Dermis microvascular lymphatic vessel endothelial cell (primary cell): ENCODE measurements around the gene FCHSD2. TPM values are rescaled to one million over a fixed set of nuclear protein-coding genes. Genes with fewer than 3 reads are reported as not detected.
A peak's percentile ranks its signal among the peaks of the same experiment; 100 is the strongest.
"Not testable (repeated sequence)": the region's sequence is repeated elsewhere in the genome, so short reads cannot be mapped to it uniquely, and the experiment has no call there.

ENCODE experiments used
- DNase-seq, 2 donors: peaks; one replicate each; pipeline versions ENCODE4 v3.0.0 to v3.0.0-alpha.2; 2010; ENCODE audit warnings: low read depth in 2 of 2
- total RNA-seq: library from RNA; depleted of rRNA; stranded (reverse); fragments of >200 nt; gene quantifications from 2 replicates; pipeline ENCODE4 v1.2.1, GENCODE V29; 2014

FCHSD2 gene
- total RNA-seq, 1 donor from 2014 or later = 13.5 TPM

DNA sequence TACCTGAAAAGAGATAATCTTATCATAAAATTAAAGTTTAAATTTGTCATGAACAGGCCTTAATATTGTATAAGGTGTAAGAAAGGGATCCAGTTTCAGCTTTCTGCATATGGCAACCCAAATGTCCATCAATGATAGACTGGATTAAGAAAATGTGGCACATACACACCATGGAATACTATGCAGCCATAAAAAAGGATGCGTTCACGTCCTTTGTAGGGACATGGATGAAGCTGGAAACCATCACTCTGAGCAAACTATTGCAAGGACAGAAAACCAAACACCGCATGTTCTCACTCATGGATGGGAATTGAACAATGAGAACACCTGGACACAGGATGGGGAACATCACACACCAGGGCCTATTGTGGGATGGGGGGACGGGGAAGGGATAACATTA lies 18.2 kb downstream of the FCHSD2 start:
- DNase-seq = not testable (repeated sequence)

DNA sequence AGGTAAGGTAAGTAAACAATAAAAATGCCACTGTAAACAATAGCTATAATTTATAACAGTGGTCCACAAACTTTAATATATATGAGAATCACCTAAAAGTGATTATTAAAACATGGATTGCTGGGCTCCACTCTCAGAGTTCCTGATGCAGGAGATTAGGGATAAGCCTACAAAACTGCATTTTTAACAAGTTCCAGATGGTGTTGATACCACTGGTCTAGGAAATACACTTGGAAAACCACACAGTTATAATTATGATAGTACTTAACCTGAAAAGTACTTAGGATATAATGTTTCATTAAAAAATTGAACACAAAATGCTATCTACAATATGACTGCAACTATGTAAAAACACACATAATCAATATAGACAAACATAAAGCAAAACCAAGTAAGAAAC lies 20.4 kb downstream of the FCHSD2 start:
- no peak for DNase-seq

DNA sequence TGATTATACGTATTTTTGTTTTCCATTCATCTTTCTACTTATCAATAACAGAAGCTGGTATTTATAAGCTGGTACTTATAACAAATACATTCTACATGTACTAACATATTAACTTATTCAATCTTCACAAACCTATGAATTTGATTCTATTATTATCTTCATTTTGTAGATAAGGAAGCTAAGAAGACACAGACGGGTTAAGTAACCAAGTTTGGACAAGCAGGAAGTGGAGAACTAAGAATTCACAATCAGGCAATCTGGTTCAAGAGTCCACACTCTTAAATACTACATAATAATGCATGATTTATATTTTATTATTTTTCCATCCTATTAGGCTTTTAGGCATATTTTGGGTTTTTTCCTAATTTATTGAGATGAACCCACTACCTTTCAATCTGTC lies 25.0 kb downstream of the FCHSD2 start:
- DNase-seq = no peak

DNA sequence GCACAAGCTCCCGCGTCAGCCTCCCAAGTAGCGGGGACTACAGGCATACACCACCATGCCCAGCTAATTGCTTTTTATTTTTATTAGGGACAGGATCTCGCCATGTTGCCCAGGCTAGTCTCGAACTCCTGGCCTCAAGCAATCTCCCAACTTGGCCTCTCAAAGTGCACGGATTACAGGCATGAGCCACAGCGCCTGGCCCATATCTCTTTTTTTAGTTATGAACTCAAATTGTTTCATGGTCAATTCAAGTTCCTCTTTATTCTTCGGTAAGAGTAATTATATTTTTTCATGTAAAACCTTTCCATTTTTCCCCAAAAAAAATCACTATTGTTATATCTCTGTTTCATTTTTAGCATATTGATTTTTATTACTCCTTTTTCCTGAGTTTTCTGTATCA lies 25.5 kb downstream of the FCHSD2 start:
- DNase-seq = no peak

DNA sequence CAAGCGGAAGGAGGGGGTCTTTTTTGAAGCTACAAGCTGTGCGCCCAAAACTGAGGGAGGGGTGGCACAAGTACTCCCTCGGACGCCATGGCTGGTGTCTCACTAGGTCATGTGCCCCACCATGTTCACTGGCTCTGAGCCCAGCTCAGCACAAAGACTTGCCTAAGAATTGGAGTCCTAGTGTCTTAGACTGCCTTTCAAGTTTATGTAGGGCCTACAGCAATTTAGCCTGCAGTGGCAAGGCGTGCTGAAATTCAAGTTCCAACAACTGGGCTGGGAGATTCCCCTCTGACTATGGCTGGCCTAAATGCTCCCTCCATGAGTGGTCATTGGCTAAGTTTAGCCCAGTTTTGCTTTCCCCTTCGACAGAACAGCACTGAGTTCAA lies 27.3 kb downstream of the FCHSD2 start:
- no peak for DNase-seq

DNA sequence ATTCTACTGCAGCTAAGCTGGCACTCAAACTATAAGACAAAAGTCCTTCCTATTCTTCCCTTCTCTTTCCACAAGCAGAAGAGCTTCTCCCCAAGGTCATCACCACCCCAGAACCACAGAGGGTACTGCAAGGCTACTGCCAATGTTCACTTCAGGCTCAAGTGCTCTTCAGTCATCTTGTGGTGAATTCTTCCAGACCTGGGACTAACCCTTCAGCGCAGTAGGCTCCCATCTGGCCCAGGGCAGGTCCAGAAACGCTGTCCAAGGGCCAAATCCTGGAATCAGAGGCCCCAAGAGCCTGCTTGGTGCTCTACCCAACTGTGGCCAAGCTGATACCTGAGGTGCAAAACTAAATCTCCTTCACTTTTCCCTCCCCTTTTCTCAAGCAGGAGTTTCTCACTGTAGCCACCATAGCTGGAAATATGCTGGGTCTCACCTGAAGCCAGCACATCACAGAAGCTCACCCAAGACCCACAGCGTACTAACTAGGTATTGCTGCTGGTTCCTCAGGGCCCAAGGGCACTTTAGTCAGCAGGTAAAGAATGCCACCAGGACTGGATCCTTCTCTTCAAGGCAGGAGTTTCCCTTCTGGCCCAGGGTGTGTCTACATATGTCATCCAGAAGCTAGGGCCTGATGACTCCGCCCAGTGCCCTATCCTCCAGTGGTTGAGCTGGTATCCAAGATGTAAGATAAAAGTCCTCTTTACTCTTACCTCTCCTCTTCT lies 27.8 kb downstream of the FCHSD2 start:
- no peak for DNase-seq

DNA sequence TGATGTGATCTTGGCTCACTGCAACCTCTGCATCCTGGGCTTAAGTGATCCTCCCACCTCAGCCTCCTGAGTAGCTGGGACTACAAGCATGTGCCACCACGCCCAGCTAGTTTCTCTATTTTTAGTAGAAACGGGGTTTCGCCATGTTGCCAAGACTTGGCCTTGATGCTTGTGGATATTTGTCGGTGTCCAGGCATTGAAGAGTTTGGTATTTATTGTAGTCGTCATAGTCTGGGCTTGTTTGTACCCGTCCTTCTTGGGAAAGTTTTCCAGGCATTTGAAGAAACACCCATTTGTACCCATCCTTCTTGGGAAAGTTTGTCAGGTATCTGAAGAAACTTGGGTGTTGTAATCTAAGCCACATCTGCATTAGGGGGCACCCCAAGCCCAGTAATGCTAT lies 28.7 kb downstream of the FCHSD2 start:
- no peak for DNase-seq

DNA sequence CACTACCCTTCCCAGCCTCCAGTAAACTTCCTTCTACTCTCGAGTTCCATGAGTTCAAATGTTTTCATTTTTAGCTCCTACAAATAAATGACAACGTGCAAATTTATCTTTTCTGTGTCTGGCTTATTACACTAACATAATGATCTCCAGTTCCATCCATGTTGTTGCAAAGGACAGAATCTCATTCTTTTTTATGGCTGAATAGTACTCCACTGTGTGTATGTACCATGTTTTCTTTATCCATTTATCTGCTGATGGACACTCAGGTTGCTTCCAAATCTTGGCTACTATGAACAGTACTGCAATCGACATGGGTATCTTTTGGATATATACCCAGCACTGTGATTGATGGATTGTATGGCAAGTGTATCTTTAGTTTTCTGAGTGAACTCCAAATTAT lies 34.5 kb downstream of the FCHSD2 start:
- DNase-seq = no peak

DNA sequence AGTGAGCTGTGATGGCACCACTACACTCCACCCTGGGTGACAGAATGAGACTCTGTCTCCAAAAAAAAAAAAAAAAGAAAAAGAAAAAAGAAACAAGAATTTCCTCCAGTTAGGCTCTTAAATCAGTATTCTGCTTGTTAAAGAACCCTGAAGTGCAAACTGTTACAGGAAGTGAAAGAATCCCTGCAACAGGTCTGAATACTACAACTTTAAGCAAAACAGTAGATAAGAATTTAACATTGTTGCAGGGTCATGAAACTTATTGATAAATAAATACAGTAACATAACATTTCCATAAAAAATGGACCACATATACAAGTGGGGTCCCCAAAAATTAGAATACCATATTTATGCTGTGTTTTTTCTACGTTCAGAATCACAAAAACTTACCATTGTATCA lies 35.8 kb downstream of the FCHSD2 start:
- no peak for DNase-seq

DNA sequence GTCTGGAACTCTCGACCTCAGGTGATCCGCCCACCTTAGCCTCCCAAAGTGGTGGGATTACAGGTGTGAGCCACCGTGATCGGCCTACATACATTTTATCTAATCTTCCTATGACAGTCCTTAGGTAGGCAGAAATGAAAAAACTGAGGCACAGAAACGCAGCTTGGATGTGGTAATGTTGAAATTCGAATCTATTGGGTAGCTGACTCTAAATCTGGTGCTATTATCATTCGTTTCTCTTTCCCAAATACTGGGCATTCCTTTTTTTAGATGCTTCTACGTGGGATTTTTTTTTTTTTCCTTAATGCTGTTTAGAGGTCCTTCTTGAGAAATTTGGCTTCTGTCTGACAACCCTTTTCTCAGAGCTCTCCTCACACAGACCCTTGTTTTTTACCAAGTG lies 41.5 kb downstream of the FCHSD2 start:
- no peak for DNase-seq

DNA sequence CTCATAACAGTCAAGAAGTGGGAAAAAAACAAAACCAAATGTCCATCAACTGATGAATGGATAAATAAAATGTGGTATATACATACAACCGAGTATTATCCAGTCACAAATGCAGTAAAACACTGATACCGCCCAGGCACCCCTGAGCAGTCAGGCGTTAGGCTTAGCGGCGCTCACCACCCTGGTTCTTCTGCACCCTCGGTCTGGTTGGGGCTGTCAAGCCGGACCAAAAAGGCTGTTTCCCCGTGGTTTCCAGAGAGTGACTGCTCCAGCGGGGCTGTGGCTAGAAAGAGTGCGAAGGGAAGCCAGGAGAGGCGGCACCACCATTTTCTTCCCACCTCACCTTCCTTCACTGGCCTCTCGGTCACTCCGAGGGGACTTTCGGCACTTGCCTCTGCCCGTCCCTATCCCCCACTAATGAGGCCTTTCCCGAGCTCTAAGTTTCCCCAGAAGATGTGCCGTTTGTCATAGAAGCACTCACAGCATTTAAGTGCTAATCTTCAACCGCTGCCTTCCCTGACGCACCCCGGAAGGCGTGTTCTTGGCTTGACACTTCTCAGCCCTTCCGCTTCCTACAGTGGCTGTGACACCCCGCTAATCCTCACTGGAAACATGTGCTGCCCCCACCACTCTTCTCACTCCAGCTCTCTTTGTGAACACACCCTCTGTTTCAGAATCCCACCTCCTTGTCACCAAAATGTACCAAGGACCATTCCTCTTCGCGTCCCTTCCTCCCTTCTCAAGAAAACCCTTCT lies 42.4 kb downstream of the FCHSD2 start:
- DNase-seq = no peak

DNA sequence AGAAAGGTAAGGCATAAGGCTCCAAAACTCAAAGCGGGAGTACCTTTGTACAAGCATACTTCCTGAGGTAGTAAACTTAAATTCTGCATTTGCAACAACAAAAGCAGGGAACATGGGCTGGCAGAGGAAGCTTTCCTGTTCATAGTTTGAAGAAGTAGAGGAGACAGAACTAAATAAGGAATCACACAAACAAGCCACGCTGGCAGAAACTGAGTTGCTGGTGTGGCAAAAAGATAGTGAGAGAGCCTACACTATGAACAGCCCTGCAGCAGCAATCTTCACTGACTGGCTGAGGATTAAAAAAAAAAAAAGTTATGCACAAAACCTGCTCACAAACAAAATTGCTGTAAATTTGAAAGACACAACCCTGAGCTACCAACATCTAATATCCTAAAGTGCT lies 46.5 kb downstream of the FCHSD2 start:
- DNase-seq = peak in 1 of 2 donors; percentile 15

DNA sequence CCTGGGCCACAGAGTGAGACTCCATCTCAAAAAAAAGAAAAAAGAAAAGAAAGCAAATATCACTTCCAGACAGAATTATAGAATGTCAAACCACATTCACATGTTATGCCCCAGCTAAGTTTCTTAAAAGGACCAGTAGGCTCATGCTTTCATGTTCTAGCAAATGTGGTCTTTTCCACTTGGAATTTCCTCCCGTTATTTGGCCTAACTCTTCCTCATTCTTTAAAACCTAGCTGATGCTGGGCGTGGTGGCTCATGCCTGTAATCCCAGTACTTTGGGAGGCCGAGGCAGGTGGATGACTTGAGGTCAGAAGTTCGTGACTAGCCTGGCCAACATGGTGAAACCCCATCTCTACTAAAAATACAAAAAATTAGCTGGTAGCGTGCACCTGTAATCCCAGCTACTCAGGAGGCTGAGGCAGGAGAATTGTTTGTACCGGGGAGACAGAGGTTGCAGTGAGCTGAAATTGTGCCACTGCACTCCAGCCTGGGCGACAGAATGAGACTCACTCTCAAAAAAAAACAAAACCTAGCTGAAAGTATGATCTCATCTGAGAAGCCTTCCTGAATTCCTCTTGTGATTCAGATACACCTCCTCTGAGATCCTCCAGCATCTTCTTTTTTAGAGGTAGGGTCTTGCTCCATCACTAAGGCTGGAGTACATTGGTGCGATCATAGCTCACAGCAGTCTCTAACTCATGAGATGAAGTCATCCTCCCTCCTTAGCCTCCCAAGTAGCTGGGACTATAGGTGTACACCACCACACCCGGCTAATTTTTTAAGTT lies 50.4 kb downstream of the FCHSD2 start:
- no peak for DNase-seq

DNA sequence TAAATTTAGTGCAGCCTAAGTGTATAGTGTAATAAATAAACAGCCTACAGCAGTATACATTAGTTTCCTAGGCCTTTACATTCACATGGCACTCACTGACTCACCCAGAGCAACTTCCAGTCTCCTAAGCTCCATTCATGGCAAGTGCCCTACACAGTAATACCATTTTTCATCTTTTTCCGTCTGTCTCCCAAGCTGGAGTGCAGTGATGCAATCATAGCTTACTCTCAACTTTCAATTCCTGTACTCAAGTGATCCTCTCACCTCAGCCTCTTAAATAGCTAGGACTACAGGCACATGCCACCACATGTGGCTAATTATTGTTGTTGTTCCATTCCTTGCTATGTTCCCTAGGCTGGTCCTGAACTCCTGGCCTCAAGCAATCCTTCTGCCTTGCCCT lies 54.4 kb downstream of the FCHSD2 start:
- DNase-seq = no peak

DNA sequence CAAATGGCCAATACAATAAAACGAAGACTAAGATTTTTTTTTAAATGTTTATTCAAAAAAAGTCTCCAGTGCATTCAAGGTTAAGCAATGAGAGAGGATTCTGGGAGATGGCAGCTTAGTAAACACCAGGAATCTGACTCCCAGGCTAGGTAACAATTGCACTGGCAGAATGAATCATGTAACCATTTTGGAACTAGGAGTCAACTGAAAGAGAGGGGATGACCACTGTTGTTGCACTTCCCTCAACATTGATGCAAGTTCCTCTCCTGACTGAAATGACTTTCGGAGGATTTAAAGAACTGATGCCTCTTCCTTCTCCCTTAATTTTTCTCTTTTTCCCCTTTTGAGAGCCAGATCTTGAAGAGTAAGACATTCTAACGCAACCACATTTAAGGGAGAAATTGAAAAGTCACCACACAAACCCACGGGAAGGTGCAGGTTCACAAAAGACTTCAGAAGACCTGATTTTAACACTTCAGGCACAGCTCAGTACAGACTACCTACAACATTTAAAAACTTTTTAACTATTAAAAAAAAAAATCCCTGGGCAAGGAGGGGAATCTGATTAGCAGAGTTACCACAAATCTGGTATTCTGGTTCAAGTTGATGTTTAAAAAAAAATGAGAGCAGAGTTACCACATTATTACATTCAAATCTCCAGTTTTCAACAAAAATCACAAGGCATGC lies 56.8 kb downstream of the FCHSD2 start:
- DNase-seq = peak in 1 of 2 donors; percentile 16

DNA sequence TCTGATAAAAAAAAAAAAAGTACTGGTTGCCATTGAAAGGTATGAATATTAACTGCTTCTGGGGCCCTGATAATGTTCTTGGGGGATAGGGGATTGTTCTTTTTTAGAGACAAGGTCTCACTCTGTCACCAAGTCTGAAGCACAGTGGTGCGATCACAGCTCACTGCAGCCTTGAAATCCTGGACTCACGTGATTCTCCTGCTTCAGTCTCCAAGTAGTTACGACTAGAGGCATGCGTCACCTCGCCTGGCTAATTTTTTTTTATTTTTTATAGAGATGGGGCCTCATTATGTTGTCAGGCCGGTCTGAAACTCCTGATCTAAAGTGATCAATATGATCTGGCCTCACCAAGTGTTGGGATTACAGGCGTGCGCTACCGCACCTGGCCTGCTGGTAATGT lies 63.5 kb downstream of the FCHSD2 start:
- DNase-seq = no peak

DNA sequence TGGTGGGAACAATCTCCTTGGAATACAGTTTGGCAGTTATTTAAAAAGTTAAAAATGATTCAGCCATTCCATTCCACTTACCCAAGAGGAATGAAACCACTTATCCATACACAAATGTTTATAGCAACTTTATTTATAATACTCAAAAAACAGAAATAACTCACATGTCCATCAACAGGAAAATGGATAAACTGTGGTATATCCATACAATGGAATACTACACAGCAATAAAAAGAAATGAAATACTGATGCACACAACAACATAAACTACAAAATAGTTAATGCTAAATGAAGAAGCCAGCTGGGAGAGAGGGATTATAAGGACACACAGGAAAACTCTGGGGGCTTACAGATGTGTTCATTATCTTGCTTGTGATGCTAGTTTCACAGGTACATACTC lies 64.7 kb downstream of the FCHSD2 start:
- no peak for DNase-seq

DNA sequence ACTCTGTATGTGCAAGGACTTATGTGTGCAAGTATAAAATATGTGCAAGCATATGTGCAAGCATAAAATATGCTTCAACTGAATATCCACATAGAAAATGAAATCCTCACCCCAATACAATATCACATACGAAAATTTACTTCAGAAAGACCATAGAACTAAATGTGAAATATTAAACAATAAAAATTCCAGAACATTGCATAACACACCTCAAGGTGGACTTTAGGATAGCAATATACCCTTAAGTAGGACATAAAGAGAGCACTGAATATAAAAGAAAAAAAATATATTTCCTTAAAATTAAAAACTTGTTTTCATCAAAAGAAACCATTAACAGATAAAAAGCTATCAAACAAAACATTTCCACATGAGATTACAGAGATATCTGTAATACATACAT lies 67.8 kb downstream of the FCHSD2 start:
- DNase-seq = no peak

DNA sequence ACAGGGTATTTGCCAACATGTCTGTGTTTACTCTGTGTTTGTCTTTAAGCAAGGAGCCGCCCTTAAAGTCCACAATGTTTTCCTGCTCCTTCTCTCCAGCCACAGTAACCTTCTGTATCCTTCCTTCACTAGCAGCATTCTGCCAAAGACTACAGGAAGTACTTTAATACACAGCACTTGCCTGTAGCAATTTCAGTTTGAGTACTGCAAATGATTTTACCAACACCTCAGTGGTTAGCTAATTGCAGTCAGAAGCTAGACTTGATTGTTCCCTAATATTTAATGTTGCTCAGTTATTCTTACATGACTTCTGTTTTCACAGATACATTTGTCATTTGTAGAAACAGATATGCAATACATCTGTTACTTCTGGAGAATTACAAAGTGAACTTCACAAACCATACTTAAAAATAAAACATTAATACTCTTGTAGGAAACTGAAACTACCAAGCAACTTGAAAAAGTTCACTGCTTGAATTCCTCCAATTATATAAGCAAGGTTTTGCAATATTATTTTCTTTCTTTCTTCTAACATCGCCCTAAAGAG lies 69.1 kb downstream of the FCHSD2 start:
- peak; percentile 4 to 63 for DNase-seq

DNA sequence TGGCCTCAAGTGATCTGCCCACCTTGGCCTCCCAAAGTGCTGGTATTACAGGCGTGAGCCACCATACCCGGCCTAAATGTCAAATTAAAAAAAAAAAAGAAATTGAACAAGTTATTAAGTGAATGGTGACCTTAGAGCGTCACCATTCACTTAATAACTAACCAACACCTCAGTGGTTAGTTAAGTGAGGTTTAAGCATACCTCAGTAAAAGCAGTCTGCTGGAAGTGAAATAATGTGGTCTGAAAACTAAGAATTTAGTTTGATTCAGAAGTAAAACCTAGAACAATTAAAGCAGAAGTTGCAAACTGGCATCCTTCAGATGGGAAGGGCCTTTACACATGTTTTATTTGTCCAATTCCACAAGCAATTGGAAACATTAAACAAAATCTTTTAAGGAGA lies 71.5 kb downstream of the FCHSD2 start:
- DNase-seq = no peak

DNA sequence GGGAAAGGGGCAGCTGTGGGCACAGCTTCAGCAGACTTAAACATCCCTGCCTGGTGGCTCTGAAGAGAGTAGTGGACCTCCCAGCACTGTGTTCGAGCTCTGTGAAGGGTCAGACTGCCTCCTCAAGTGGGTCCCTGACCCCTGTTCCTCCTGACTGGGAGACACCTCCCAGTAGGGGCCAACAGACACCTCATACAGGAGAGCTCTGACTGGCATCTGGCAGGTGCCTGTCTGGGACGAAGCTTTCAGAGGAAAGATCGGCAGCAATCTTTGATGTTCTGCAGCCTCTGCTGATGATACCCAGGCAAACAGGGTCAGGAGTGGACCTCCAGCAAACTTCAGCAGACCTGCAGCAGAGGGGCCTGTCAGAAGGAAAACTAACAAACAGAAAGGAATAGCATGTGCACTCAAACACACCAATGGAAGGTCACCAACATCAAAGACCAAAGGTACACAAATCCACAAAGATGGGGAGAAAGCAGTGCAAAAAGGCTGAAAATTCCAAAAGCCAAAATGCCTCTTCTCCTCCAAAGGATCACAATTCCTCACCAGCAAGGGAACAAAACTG lies 80.2 kb downstream of the FCHSD2 start:
- not testable (repeated sequence) for DNase-seq
